ENCODE results near the gene RUNX2. TPM values are rescaled to one million over a fixed set of nuclear protein-coding genes. Genes with fewer than 3 reads are reported as not detected.

Gene RUNX2
- total and polyA plus RNA-seq, 8 donors: 0.80 to 18.7 (median 2.7) TPM; not detected in 1

- H3K27ac ChIP-seq: no peak overlapping the region
- intact Hi-C loops (cut with DNase I; ENCODE audit: low total_unique reads): no loop called here
- H3K9me3 ChIP-seq: no peaks in the 10 kb centered on the region
- 86 to 92% (median 90%) methylated on average over 6 of the region's 6 CpGs for WGBS, 5 donors
- no peaks in the 10 kb centered on the region for H3K27me3 ChIP-seq
- H3K4me3 ChIP-seq: no peak overlapping the region
- no peak for TF ChIP-seq EP300 (IDR thresholded peaks at IDR 0.05)
- no peak for TF ChIP-seq CTCF (IDR thresholded peaks at IDR 0.05)
- TF ChIP-seq POLR2AphosphoS5 (IDR thresholded peaks at IDR 0.05): no peak
- no peak for TF ChIP-seq POLR2A (IDR thresholded peaks at IDR 0.05)
- H3K36me3 ChIP-seq: no peaks in the 10 kb centered on the region
- peaks cover 0 to 4% (median 0%) of the 10 kb centered on the region in 4 donors for H3K4me1 ChIP-seq
- no peak for DNase-seq
Measured at GRCh38 chr6:45574014-45574461, 245.9 kb downstream of the RUNX2 start.

GRCh38 chr6:45574885-45575284, 246.8 kb downstream of the RUNX2 start:
- Histone ChIP-seq H3K27ac (no peak overlapping the region), H3K36me3 (no peaks in the 10 kb centered on the region), H3K4me1 (peaks cover 0 to 4% (median 0%) of the 10 kb centered on the region in 4 donors), H3K4me3 (no peak overlapping the region), H3K27me3 (no peaks in the 10 kb centered on the region), H3K9me3 (no peaks in the 10 kb centered on the region)
- intact Hi-C loops (cut with DNase I; ENCODE audit: low total_unique reads): no loop called here
- WGBS, 5 donors: 79 to 100% (median 87%) methylated on average over 1 of the region's 1 CpG
- no peak for DNase-seq
- TF ChIP-seq POLR2A (IDR thresholded peaks at IDR 0.05) (no peak), POLR2AphosphoS5 (IDR thresholded peaks at IDR 0.05) (no peak), CTCF (IDR thresholded peaks at IDR 0.05) (no peak), EP300 (IDR thresholded peaks at IDR 0.05) (no peak)

- Histone ChIP-seq H3K4me1 (peaks cover 0 to 4% (median 0%) of the 10 kb centered on the region in 4 donors), H3K27me3 (no peaks in the 10 kb centered on the region), H3K27ac (peak overlapping the region in 4 of 5 donors; percentile 8 to 48 (median 14)), H3K4me3 (no peak overlapping the region), H3K36me3 (no peaks in the 10 kb centered on the region), H3K9me3 (peaks cover 0 to 4% (median 0%) of the 10 kb centered on the region in 4 donors)
- DNase-seq: peak in 1 of 2 donors; percentile 38
- intact Hi-C loops (cut with DNase I; ENCODE audit: low total_unique reads): no loop called here
- TF ChIP-seq POLR2AphosphoS5 (IDR thresholded peaks at IDR 0.05) (no peak), EP300 (IDR thresholded peaks at IDR 0.05) (no peak), CTCF (IDR thresholded peaks at IDR 0.05) (no peak), POLR2A (IDR thresholded peaks at IDR 0.05) (no peak)
- WGBS, 5 donors: 85 to 92% (median 89%) methylated on average over 15 of the region's 15 CpGs
Measured at GRCh38 chr6:45576648-45577624, 248.8 kb downstream of the RUNX2 start.

- H3K27ac ChIP-seq: peak overlapping the region in 4 of 5 donors; percentile 10 to 53 (median 48)
- 59 to 80% (median 68%) methylated on average over 9 of the region's 9 CpGs for WGBS, 5 donors
- peaks cover 0 to 4% (median 0%) of the 10 kb centered on the region in 4 donors for H3K9me3 ChIP-seq
- H3K36me3 ChIP-seq: no peaks in the 10 kb centered on the region
- DNase-seq: no peak
- intact Hi-C loops (cut with DNase I; ENCODE audit: low total_unique reads): no loop called here
- H3K27me3 ChIP-seq: no peaks in the 10 kb centered on the region
- H3K4me1 ChIP-seq: peaks cover 0 to 4% (median 0%) of the 10 kb centered on the region in 4 donors
- no peak overlapping the region for H3K4me3 ChIP-seq
- TF ChIP-seq POLR2A (IDR thresholded peaks at IDR 0.05) (no peak), CTCF (IDR thresholded peaks at IDR 0.05) (no peak), EP300 (IDR thresholded peaks at IDR 0.05) (no peak), POLR2AphosphoS5 (IDR thresholded peaks at IDR 0.05) (peak in 1 of 3 donors; percentile 39)
Measured at GRCh38 chr6:45577836-45578504, 249.8 kb downstream of the RUNX2 start.

Data from stomach (tissue), 9 donors.